ENCODE measurements around the gene TRIM75. TPM values are rescaled to one million over a fixed set of nuclear protein-coding genes. Genes with fewer than 3 reads are reported as not detected.
"Not testable (repeated sequence)": the region's sequence is repeated elsewhere in the genome, so short reads cannot be mapped to it uniquely, and the experiment has no call there.

The TRIM75 gene
- total and polyA plus RNA-seq, 2 experiments from 2014 or later = not detected

GRCh38 chr4:165016971-165017370, 36.7 kb upstream of the TRIM75 start:
- Histone ChIP-seq H3K36me3 (ENCODE audit: low read depth) (no peaks in the 10 kb centered on the region), H3K9me3 (ENCODE audit: low read depth) (no peaks in the 10 kb centered on the region), H4K20me1 (ENCODE audit: insufficient read depth) (no peaks in the 10 kb centered on the region), H3K4me2 (ENCODE audit: unreplicated experiment) (no peak overlapping the region), H3K27me3 (replicated peaks; ENCODE audit: insufficient read depth) (no peaks in the 10 kb centered on the region), H2AFZ (no peak overlapping the region), H3K9me2 (ENCODE audit: insufficient read depth) (no peaks in the 10 kb centered on the region), H3F3A (ENCODE audit: insufficient read depth) (no peaks in the 10 kb centered on the region), H3K9ac (no peak overlapping the region), H3K4me3 (no peak overlapping the region), H3K4me1 (ENCODE audit: insufficient read depth) (no peaks in the 10 kb centered on the region), H3K27ac (no peak overlapping the region), H3K79me2 (ENCODE audit: insufficient read depth) (no peaks in the 10 kb centered on the region)
- TF ChIP-seq EZH2phosphoT487 (IDR thresholded peaks at IDR 0.05; ENCODE audit: insufficient read depth, low read depth) (no peak), EZH2 (IDR thresholded peaks at IDR 0.05; ENCODE audit: insufficient read depth, poor library complexity, severe bottlenecking) (no peak)
- in situ Hi-C loops (cut with MboI) = no loop called here
- DNase-seq = peak; percentile 36
- WGBS, 2 experiments (ENCODE audit: low coverage in 1 of 2, low lambda C conversion rate in 2 of 2, missing lambda C conversion rate in 2 of 2) = 36 to 39% methylated on average over 5 of the region's 5 CpGs

- H3K4me1 ChIP-seq (ENCODE audit: insufficient read depth); H3K9me3 ChIP-seq (ENCODE audit: low read depth); H3K4me2 ChIP-seq (ENCODE audit: unreplicated experiment); H3K9me2 ChIP-seq (ENCODE audit: insufficient read depth); H3K4me3 ChIP-seq; H3K27ac ChIP-seq; H3K79me2 ChIP-seq (ENCODE audit: insufficient read depth); H3K27me3 ChIP-seq (replicated peaks; ENCODE audit: insufficient read depth); in situ Hi-C loops (cut with MboI); H3F3A ChIP-seq (ENCODE audit: insufficient read depth); H3K36me3 ChIP-seq (ENCODE audit: low read depth); DNase-seq; H4K20me1 ChIP-seq (ENCODE audit: insufficient read depth); H2AFZ ChIP-seq; H3K9ac ChIP-seq: not testable (repeated sequence)
- 85 to 91% methylated on average over 4 to 28 of the region's 30 CpGs for WGBS, 2 experiments (ENCODE audit: low coverage in 1 of 2, low lambda C conversion rate in 2 of 2, missing lambda C conversion rate in 2 of 2)
These were observed 33.7 kb upstream of the TRIM75 start for GRCh38 chr4:165019995-165020394.

GRCh38 chr4:165025782-165026181, 27.9 kb upstream of the TRIM75 start:
- H2AFZ ChIP-seq; H3K4me3 ChIP-seq; H3K36me3 ChIP-seq (ENCODE audit: low read depth); H3K9me3 ChIP-seq (ENCODE audit: low read depth); H3K79me2 ChIP-seq (ENCODE audit: insufficient read depth); H3K27ac ChIP-seq; H4K20me1 ChIP-seq (ENCODE audit: insufficient read depth); H3K9me2 ChIP-seq (ENCODE audit: insufficient read depth); H3K27me3 ChIP-seq (replicated peaks; ENCODE audit: insufficient read depth); in situ Hi-C loops (cut with MboI); H3K9ac ChIP-seq; H3F3A ChIP-seq (ENCODE audit: insufficient read depth); DNase-seq; H3K4me2 ChIP-seq (ENCODE audit: unreplicated experiment); H3K4me1 ChIP-seq (ENCODE audit: insufficient read depth): not testable (repeated sequence)
- 76 to 78% methylated on average over 8 of the region's 8 CpGs for WGBS, 2 experiments (ENCODE audit: low coverage in 1 of 2, low lambda C conversion rate in 2 of 2, missing lambda C conversion rate in 2 of 2)

GRCh38 chr4:165027762-165028402, 25.8 kb upstream of the TRIM75 start:
- no peak overlapping the region for H3K27ac ChIP-seq
- H3K79me2 ChIP-seq (ENCODE audit: insufficient read depth) = no peaks in the 10 kb centered on the region
- no peaks in the 10 kb centered on the region for H3K27me3 ChIP-seq (replicated peaks; ENCODE audit: insufficient read depth)
- no peak for DNase-seq
- in situ Hi-C loops (cut with MboI) = no loop called here
- H3K36me3 ChIP-seq (ENCODE audit: low read depth) = no peaks in the 10 kb centered on the region
- TF ChIP-seq EZH2 (IDR thresholded peaks at IDR 0.05; ENCODE audit: insufficient read depth, poor library complexity, severe bottlenecking) (no peak), EZH2phosphoT487 (IDR thresholded peaks at IDR 0.05; ENCODE audit: insufficient read depth, low read depth) (no peak)
- H3K9me2 ChIP-seq (ENCODE audit: insufficient read depth) = no peaks in the 10 kb centered on the region
- no peak overlapping the region for H2AFZ ChIP-seq
- no peak overlapping the region for H3K4me3 ChIP-seq
- H3K9ac ChIP-seq = no peak overlapping the region
- H3K4me2 ChIP-seq (ENCODE audit: unreplicated experiment) = no peak overlapping the region
- 66 to 68% methylated on average over 7 of the region's 7 CpGs for WGBS, 2 experiments (ENCODE audit: low coverage in 1 of 2, low lambda C conversion rate in 2 of 2, missing lambda C conversion rate in 2 of 2)
- H3F3A ChIP-seq (ENCODE audit: insufficient read depth) = no peaks in the 10 kb centered on the region
- no peaks in the 10 kb centered on the region for H3K4me1 ChIP-seq (ENCODE audit: insufficient read depth)
- H4K20me1 ChIP-seq (ENCODE audit: insufficient read depth) = no peaks in the 10 kb centered on the region
- no peaks in the 10 kb centered on the region for H3K9me3 ChIP-seq (ENCODE audit: low read depth)

Measured in GM23248 (cell line).